HCT116 (cell line): ENCODE data around the gene PNMA6E. TPM values are rescaled to one million over a fixed set of nuclear protein-coding genes. Genes with fewer than 3 reads are reported as not detected.

ENCODE experiments used
- ATAC-seq: fragments of 200-7000 bp; cut with Tn5 transposase; 2 replicates; pipeline ENCODE4 v1.9.1; 2020; ENCODE audit warnings: mild to moderate bottlenecking, moderate library complexity
- BruUV-seq: library from RNA; stranded (reverse); fragments of 400-500 nt; replicated peaks from 2 replicates; lab custom pipeline; 2021; lab: Mats Ljungman, UMichigan
- CTCF ChIA-PET: fragments of 300-600 bp; sonication (Branson Sonifier 250); formaldehyde crosslinking; loops from one replicate; lab custom pipeline; 2021; ENCODE audit warnings: antibody characterized with exemption; lab: Charles Lee
- POLR2A ChIA-PET: fragments of 300-600, 350-600 bp; sonication (Branson Sonifier 250); formaldehyde crosslinking; loops from one replicate; lab custom pipeline; 2021; ENCODE audit warnings: antibody characterized with exemption; lab: Charles Lee
- RAD21 ChIA-PET, 2 experiments: fragments of 300-600 bp; sonication (Branson Sonifier 250); formaldehyde crosslinking; loops; one replicate each; lab custom pipeline; 2023; ENCODE audit warnings: low total read pairs in 2 of 2; ENCODE audit not compliant: uncharacterized antibody in 2 of 2, unreplicated experiment in 2 of 2, low non-redundant PET in 1 of 2; lab: Charles Lee
- DNase-seq: peaks from one replicate; pipeline ENCODE4 v3.0.0-alpha.2; 2010; ENCODE audit warnings: low read depth, low spot score
- H2AFZ ChIP-seq: fragments of 200-600 bp; shearing (Covaris generic), sonication (generic); 2 replicates; pipeline ENCODE4 v1.6.1; 2017; ENCODE audit warnings: low read depth, mixed run types, mixed read lengths, antibody characterized with exemption, low read length; ENCODE audit not compliant: poor library complexity, severe bottlenecking
- H3K27ac ChIP-seq: 2 replicates; pipeline ENCODE4 v1.5.1; 2012; ENCODE audit warnings: low read depth, low read length
- H3K27me3 ChIP-seq: fragments of 200-600 bp; sonication (generic); 2 replicates; pipeline ENCODE4 v1.6.1; 2016; ENCODE audit warnings: mixed run types, low read length, mixed read lengths; ENCODE audit not compliant: insufficient read depth
- H3K36me3 ChIP-seq, 2 experiments: fragments of 200-500 bp in 1 of 2; fragments of 200-600 bp in 1 of 2; sonication (Bioruptor generic) in 1 of 2; sonication (generic) in 1 of 2; 2 replicates each; pipeline versions ENCODE4 v1.5.1 to v1.6.1; 2014 to 2016; ENCODE audit warnings: low read length in 2 of 2, inconsistent platforms in 1 of 2, mixed read lengths in 1 of 2, mixed run types in 1 of 2; ENCODE audit not compliant: insufficient read depth in 2 of 2, control insufficient read depth in 1 of 2
- H3K4me1 ChIP-seq, 2 experiments: fragments of 200-600 bp in 1 of 2; sonication (generic) in 1 of 2; 2 replicates each; pipeline versions ENCODE4 v1.5.1 to v1.6.1; 2012 to 2017; ENCODE audit warnings: low read length in 2 of 2, inconsistent platforms in 1 of 2, mild to moderate bottlenecking in 1 of 2, mixed read lengths in 1 of 2, mixed run types in 1 of 2, moderate library complexity in 1 of 2; ENCODE audit not compliant: insufficient read depth in 2 of 2, control insufficient read depth in 1 of 2
- H3K4me2 ChIP-seq: fragments of 200-600 bp; sonication (generic); 2 replicates; pipeline ENCODE4 v1.6.1; 2017; ENCODE audit warnings: mixed run types, low read length, mixed read lengths
- H3K4me3 ChIP-seq, 2 experiments: fragments of 200-600 bp in 1 of 2; sonication (generic) in 1 of 2; replicated peaks in 1 of 2; 2 replicates each; pipeline ENCODE4 v1.5.1; 2011 to 2016; ENCODE audit warnings: low read length in 2 of 2, control low read depth in 1 of 2, low read depth in 1 of 2, mild to moderate bottlenecking in 1 of 2, mixed read lengths in 1 of 2, mixed run types in 1 of 2
- H3K79me2 ChIP-seq: fragments of 200-600 bp; sonication (generic); 2 replicates; pipeline ENCODE4 v1.6.1; 2017; ENCODE audit warnings: mild to moderate bottlenecking, mixed run types, low read length, moderate library complexity, mixed read lengths; ENCODE audit not compliant: insufficient read depth
- H3K9ac ChIP-seq: fragments of 200-600 bp; sonication (generic); 2 replicates; pipeline ENCODE4 v1.6.1; 2016; ENCODE audit warnings: low read length, mixed read lengths
- H3K9me2 ChIP-seq: fragments of 200-600 bp; sonication (generic), shearing (Covaris generic); 2 replicates; pipeline ENCODE4 v1.6.1; 2017; ENCODE audit warnings: mixed run types, mild to moderate bottlenecking, moderate library complexity; ENCODE audit not compliant: insufficient read depth
- H3K9me3 ChIP-seq, 2 experiments: fragments of 200-500 bp in 1 of 2; fragments of 200-600 bp in 1 of 2; sonication (Bioruptor generic) in 1 of 2; sonication (generic) in 1 of 2; 2 replicates each; pipeline ENCODE4 v1.6.1; 2014 to 2017; ENCODE audit warnings: low read length in 2 of 2, mixed read lengths in 2 of 2, inconsistent platforms in 1 of 2, low read depth in 1 of 2, mild to moderate bottlenecking in 1 of 2, mixed run types in 1 of 2, moderate library complexity in 1 of 2; ENCODE audit not compliant: control insufficient read depth in 1 of 2, insufficient read depth in 1 of 2
- H4K20me1 ChIP-seq: fragments of 200-600 bp; sonication (generic), shearing (Covaris generic); 2 replicates; pipeline ENCODE4 v1.6.1; 2017; ENCODE audit warnings: mixed run types, mild to moderate bottlenecking, moderate library complexity; ENCODE audit not compliant: insufficient read depth
- ATF3 ChIP-seq: IDR thresholded peaks from 2 replicates; pipeline ENCODE4 v1.6.1; 2012
- CBX3 ChIP-seq: IDR thresholded peaks from 2 replicates; pipeline ENCODE4 v1.6.1; 2012; ENCODE audit warnings: low read depth
- CEBPB ChIP-seq: IDR thresholded peaks from 2 replicates; pipeline ENCODE4 v1.6.1; 2012; ENCODE audit warnings: low read depth
- CTCF ChIP-seq, 3 experiments: fragments of 200-600 bp in 1 of 3; sonication (generic) in 1 of 3; IDR thresholded peaks in 2 of 3; conservative IDR thresholded peaks in 1 of 3; 2 replicates each; pipeline ENCODE4 v1.5.1; 2012 to 2017; ENCODE audit warnings: low read depth in 2 of 3, low read length in 2 of 3, antibody characterized with exemption in 1 of 3, borderline replicate concordance in 1 of 3, control low read depth in 1 of 3, mild to moderate bottlenecking in 1 of 3, mixed read lengths in 1 of 3, mixed run types in 1 of 3, moderate library complexity in 1 of 3; ENCODE audit not compliant: insufficient read depth in 1 of 3
- EGR1 ChIP-seq: IDR thresholded peaks from 2 replicates; pipeline ENCODE4 v1.6.1; 2012; ENCODE audit warnings: low read depth
- FOSL1 ChIP-seq: IDR thresholded peaks from 2 replicates; pipeline ENCODE4 v1.6.1; 2012; ENCODE audit warnings: low read depth
- POLR2A ChIP-seq: IDR thresholded peaks from 2 replicates; pipeline ENCODE4 v1.7.0; 2011; ENCODE audit warnings: borderline replicate concordance; ENCODE audit not compliant: insufficient read depth, insufficient read length; ENCODE audit errors: extremely low read depth
- POLR2AphosphoS5 ChIP-seq: IDR thresholded peaks from 2 replicates; pipeline ENCODE4 v1.6.1; 2011; ENCODE audit warnings: mild to moderate bottlenecking, low read depth, low read length, moderate library complexity
- RAD21 ChIP-seq: IDR thresholded peaks from 2 replicates; pipeline ENCODE4 v1.6.1; 2012; ENCODE audit warnings: low read depth, mild to moderate bottlenecking
- SIN3A ChIP-seq: IDR thresholded peaks from 2 replicates; pipeline ENCODE4 v1.6.1; 2012; ENCODE audit warnings: low read depth
- SP1 ChIP-seq: IDR thresholded peaks from 2 replicates; pipeline ENCODE4 v1.6.1; 2012; ENCODE audit warnings: low read depth
- YY1 ChIP-seq: IDR thresholded peaks from 2 replicates; pipeline ENCODE4 v1.6.1; 2011; ENCODE audit warnings: low read length, low read depth, moderate library complexity, mild to moderate bottlenecking; ENCODE audit not compliant: insufficient replicate concordance; ENCODE audit errors: extremely low read depth
- ZFX ChIP-seq: fragments of 450-650 bp; IDR thresholded peaks from 2 replicates; pipeline ENCODE4 v1.6.1; 2017
- ZNF274 ChIP-seq: fragments of 200-500 bp; sonication (Bioruptor generic); IDR thresholded peaks from 2 replicates; pipeline ENCODE4 v1.6.1; 2014; ENCODE audit warnings: mild to moderate bottlenecking, low read depth, low read length, inconsistent platforms
- intact Hi-C: fragments of 100-400 bp; cut with micrococcal nuclease; formaldehyde crosslinking; loops from 2 replicates; pipeline ENCODE4 v1.10.0; 2022
- total RNA-seq: library from RNA; stranded (reverse); gene quantifications from one replicate; pipeline ENCODE4 v1.2.1, GENCODE V29; 2021; ENCODE audit not compliant: unreplicated experiment

PNMA6E gene
- total RNA-seq, 1 experiment from 2014 or later: not detected

GRCh38 chrX:153411988-153412574, 10.9 kb upstream of the PNMA6E start:
- no peak for TF ChIP-seq ZFX
- TF ChIP-seq YY1: no peak
- no peak for TF ChIP-seq RAD21
- TF ChIP-seq EGR1: no peak
- no peak for TF ChIP-seq CEBPB
- RAD21 ChIA-PET: no interaction called here
- Histone ChIP-seq H3K9ac (no peak overlapping the region), H3K4me2 (no peak overlapping the region), H3K27me3 (no peaks in the 10 kb centered on the region), H3K27ac (no peak overlapping the region), H3K9me2 (no peaks in the 10 kb centered on the region), H4K20me1 (no peaks in the 10 kb centered on the region), H3K4me3 (no peak overlapping the region), H3K36me3 (no peaks in the 10 kb centered on the region), H2AFZ (no peak overlapping the region), H3K4me1 (no peaks in the 10 kb centered on the region), H3K79me2 (no peaks in the 10 kb centered on the region), H3K9me3 (no peaks in the 10 kb centered on the region)
- POLR2A ChIA-PET: no interaction called here
- ATAC-seq (no peak), DNase-seq (no peak)
- intact Hi-C loops: no loop called here
- CTCF ChIA-PET: no interaction called here
- no TSS peak for BruUV-seq

- no peaks in the 10 kb centered on the region for H3K9me2 ChIP-seq
- H2AFZ ChIP-seq: no peak within 1 kb of the TSS
- ATAC-seq: no peak
- RAD21 ChIA-PET: no interaction called here
- no peaks in the 10 kb centered on the region for H3K79me2 ChIP-seq
- H4K20me1 ChIP-seq: no peaks in the 10 kb centered on the region
- POLR2A ChIA-PET: no interaction called here
- no peak for TF ChIP-seq SP1
- no peak for TF ChIP-seq EGR1
- TF ChIP-seq POLR2AphosphoS5: no peak
- TF ChIP-seq SIN3A: no peak
- TF ChIP-seq ATF3: no peak
- no peak for TF ChIP-seq CBX3
- no peak for TF ChIP-seq CTCF (IDR thresholded peaks at IDR 0.05 in 2 of 3, conservative IDR thresholded peaks at IDR 0.05 in 1 of 3; ENCODE audit: borderline replicate concordance in 1 of 3, insufficient read depth in 1 of 3, low read depth in 2 of 3, low read length in 2 of 3)
- TF ChIP-seq ZNF274: no peak
- TF ChIP-seq POLR2A: no peak
- no peak for TF ChIP-seq FOSL1
- CTCF ChIA-PET: no interaction called here
- H3K4me2 ChIP-seq: no peak within 1 kb of the TSS
- H3K27me3 ChIP-seq: no peaks in the 10 kb centered on the region
- intact Hi-C loops: no loop called here
- no peak within 1 kb of the TSS for H3K4me3 ChIP-seq
- H3K36me3 ChIP-seq: no peaks in the 10 kb centered on the region
- H3K9me3 ChIP-seq: no peaks in the 10 kb centered on the region
- no TSS peak for BruUV-seq
- H3K4me1 ChIP-seq: no peaks in the 10 kb centered on the region
- no peak within 1 kb of the TSS for H3K27ac ChIP-seq
- no peak within 1 kb of the TSS for H3K9ac ChIP-seq
- no peak for DNase-seq
These were observed 10.3 kb upstream of the PNMA6E start, which contains the start of gene ZFP92 for GRCh38 chrX:153411255-153411987. ZFP92 (plus strand) TSS chrX:153411472; CDS start chrX:153418323, 6,851 bp downstream.
